GM23338 (cell line): ENCODE data around the gene ZKSCAN2.

Experiments
- CTCF ChIP-seq, 2 experiments: fragments of 200-600 bp in 1 of 2; sonication (generic) in 1 of 2; conservative IDR thresholded peaks; 2 replicates each; pipeline versions ENCODE4 v1.5.1 to v1.6.1; 2016 to 2017; ENCODE audit warnings: antibody characterized with exemption in 2 of 2, low read depth in 2 of 2, mild to moderate bottlenecking in 2 of 2, moderate library complexity in 1 of 2
- ETS1 ChIP-seq: IDR thresholded peaks from 2 replicates; pipeline ENCODE4 v1.6.1; 2016; ENCODE audit warnings: antibody characterized with exemption
- EZH2 ChIP-seq: fragments of 200-600 bp; sonication (generic); IDR thresholded peaks from one replicate; pipeline ENCODE4 v1.8.0; 2017; ENCODE audit warnings: antibody characterized with exemption, mild to moderate bottlenecking, low read depth; ENCODE audit not compliant: unreplicated experiment
- POLR2AphosphoS5 ChIP-seq: IDR thresholded peaks from 2 replicates; pipeline ENCODE4 v1.6.1; 2016; ENCODE audit warnings: antibody characterized with exemption, low read depth

GRCh38 chr16:25217921-25218320 lies 39.7 kb downstream of the ZKSCAN2 start:
- TF ChIP-seq CTCF (conservative IDR thresholded peaks at IDR 0.05; ENCODE audit: low read depth in 2 of 2) (no peak), POLR2AphosphoS5 (no peak), EZH2 (no peak), ETS1 (no peak)
